IPS DF 4.7 (cell line): ENCODE results near the gene THG1L.

Experiments
- DNase-seq: peaks from one replicate; pipeline ENCODE4 v3.0.0-alpha.2; 2013; ENCODE audit warnings: low spot score; ENCODE audit errors: extremely low read depth

THG1L gene

DNA sequence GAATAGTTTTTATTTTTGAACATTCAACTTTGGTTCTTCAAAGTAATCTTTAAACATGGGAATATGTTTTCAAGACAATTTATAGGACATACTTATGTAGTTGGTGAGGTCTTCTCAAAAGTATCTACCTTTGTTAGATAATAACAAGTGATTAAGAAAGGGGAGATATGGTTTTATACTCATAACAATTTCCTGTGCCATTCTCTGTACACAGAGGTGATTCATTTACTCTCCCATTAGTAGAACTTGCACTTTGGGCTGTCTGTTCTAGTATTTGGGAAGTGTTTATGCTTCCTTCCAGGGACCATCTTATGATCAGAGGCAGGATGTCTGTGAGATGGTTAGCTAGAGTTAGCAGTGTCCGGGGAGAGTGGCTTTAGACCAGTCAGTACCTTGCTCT is 27.5 kb downstream of the THG1L start:
- DNase-seq, result no peak

DNA sequence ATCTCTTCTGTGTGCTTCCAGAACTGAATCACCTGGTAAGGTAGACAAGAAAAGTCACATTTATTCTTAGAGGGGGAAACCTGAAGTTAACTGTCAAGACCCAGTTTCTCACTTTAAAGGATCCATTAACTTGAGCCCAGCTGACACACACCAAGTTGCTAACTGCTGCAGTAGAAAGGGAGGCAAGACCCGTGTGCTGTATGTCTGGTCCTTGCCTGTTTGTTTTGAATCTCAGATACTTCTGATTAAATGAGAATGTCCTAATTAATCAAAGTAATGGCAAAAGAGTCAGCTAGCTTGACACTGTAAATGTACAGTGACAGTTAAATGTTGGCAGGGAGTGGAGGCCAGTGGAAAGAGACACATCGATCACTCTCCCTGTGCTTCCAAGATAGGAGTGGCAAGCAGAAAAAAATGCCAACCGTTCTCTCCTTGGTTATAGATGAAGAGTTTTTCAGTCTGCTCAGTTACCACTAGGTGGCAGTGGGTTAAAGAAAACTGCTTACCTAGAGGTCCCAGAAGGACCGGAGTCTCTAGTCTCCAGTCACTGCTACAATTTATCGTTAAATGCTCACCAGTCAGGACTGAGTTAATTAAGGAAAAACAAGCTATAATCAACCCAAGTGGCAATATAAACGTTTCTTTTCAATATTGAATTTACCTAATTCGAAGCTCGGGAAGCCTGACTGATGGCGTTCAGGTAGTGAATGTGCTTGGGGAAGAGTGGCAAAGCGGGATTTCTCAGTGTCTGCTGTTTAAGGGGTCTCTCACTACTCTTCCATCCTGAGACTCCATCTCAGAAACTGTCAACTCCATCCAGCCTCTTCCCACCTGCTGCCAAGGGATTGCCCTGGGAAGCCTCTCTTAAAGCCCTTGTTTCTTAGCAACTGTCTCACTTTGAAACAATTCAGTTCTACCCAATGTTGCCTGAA is 30.7 kb downstream of the THG1L start:
- peak; percentile 22 for DNase-seq

DNA sequence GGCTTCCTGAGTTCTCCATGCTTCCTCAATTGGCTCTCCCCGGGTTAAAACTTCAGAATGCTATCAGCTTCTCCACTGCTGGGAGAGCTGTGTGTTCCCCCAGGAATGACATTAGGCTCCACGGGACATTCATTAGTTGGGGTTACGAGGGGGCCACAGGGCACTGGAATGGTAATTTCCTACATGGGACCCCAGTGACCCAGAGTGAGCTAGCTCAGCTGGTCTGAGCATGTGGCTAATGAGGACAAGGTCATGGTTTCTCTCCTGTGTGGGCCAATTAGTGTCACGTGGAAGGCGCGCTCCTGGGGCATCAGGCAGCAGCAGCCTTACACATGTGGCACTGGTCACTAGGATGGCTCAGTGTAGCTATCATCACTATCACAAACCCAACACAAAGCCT is 33.3 kb downstream of the THG1L start:
- no peak for DNase-seq

DNA sequence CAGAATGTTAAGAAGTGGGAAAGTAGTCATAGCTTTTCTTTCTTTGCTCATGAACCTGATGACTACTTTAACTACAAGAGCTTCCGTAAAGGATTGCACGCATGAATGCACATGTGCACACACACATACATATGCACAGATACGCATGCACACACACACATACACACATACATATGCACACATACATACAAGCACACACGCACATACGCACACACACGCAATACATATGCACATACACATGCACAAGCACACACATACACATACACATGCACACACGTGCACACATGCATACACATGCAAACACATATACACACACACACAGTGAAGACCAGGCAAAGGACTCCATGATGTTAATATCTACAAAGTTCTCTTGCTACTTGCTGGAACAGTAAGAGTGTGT is 35.2 kb downstream of the THG1L start:
- DNase-seq, result no peak

DNA sequence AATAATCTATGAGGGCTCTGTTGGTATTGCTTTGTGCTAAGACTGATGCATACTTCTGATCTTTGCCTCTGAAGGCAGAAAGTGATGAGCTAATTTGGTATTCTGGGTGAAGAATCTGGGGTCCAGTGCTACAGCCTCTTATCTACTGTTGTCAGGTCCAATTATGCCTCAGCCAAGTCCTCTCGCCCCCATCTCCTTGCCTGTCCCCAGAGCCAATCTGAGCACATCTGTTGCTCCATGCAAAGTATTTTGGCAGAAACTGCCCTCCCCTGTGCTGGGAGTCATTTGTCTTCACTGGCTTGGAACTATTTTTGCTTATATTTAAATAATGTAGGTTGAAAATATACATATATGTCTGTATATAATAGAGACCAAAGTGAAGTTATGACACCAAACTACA is 35.7 kb downstream of the THG1L start:
- DNase-seq, result no peak

DNA sequence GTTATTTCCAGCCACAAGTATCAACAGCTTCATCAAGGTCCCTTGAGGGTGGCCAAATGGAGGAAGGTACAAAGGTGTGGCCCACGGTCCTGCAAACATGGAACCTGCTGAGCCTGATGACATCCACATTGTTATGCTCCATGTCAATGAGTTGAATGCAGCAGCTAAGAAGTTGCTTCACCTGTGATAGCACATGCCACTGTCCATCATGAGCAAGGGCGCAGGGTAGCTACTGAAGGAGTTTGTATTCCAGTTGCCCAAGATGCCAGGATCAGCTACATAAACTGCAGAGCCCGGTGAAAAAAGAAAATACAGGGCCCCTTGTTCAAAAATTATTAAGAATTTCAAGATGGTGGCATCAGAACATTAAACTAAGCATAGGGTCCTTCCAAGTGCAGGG is 36.5 kb downstream of the THG1L start:
- no peak for DNase-seq

DNA sequence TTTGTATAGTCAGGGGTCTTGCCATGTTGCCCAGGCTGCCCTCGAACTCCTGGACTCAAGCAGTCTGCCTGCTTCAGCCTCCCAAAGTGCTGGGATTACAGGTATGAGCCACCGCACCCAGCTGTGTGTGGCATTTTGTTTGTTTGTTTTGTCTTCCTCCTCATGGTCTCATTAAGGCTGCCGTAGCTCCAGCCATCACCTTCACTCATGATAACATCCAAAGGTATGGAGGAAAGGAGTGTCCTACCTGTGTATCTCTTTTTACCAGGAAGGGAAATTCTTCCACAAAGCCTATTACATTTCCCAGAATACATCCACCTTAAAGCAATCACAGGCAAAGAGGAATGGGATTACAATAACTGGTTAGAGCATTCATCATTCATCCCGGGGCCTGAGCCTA is 39.4 kb downstream of the THG1L start:
- DNase-seq, result no peak

DNA sequence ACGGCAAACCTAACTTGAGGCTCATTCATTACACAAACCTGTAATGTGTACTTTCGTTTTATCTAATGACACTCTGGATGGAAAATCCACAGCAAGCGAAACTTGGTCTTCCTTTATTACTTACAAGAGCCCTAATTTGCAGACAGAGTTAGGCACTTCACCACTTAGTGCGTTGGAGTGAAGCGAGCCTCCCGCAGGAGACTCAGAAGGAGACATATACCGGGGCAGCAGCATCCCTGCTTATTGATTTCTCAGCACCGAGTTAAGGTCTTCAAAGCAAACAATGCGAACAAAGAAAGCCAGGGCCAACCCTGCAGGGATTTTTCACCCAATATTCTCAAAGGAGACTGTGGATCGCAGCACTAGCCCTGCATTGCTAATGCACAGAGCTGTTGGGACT is 40.9 kb downstream of the THG1L start:
- no peak for DNase-seq

DNA sequence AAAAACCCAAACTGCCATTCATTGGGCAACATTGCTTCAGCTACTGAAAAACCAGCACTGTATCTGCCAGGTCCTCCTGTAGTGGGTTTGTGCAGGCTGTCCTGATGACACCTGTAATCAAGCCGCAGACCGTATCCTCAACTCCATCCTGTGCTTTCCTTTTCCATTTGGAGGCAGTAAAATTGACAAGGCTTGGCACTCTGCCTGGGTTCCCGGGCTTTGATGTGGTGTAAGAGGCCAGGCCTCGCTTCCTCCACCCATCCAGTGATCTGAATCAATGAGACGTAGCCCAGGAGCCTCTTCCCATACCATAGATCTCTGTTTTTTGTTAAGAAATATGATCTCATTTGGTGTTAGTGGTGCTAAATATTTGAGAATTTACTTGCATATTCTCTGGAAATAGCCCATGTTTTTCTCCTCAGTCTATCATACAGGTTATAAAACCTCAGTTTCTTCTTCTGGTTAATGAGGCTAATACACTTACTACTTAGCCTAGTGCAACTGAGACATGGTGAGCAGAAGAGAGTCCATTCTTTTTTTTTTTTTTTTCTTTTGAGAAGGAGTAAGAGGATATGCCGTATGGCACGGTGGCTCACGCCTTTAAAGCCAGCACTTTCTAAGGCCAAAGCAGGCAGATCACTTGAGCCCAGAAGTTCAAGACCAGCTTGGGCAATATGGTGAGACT is 47.0 kb downstream of the THG1L start:
- no peak for DNase-seq

DNA sequence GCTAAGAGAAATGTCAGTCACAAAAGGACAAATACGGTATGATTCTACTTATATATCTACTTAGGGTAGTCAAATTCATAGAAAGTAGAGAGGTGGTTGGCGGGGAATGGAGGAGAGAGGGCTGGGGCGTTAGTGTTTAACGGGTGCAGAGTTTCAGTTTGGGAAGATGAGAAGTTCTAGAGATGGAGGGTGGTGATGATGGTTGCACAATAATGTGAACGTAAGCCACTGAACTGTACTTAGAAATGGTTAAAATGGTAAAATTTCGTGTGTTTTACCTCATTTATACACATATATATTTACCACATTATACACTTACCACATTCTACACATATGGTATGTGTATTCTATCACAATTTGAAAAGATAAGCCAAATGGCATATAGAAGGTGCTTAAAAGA is 48.0 kb downstream of the THG1L start:
- DNase-seq, result no peak

DNA sequence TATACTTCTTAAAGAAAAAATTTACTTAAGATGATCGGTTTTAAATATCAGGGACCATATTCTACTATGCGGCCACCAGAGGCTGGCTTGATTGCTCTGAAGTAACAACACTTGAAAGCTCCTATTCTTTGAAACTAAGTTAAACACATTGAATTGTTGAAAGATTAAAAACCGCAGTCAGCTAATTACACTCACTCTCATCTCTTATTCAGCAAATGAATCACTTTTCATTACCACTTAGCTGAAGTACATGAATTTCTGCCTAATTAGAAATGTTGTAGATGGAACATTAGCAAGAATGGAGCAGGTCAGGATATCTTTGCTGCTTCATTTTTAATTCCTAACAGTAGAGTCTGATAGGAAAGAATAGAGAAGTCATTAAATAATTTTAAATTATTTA is 54.6 kb downstream of the THG1L start:
- DNase-seq, result no peak
